GM12891 (cell line): Measurements from ENCODE around the gene ERGIC1.

Experiments
- POLR2A ChIP-seq: IDR thresholded peaks from 2 replicates; pipeline ENCODE4 v1.6.1; 2011; ENCODE audit warnings: low read depth, low read length, control low read depth
- POLR2AphosphoS5 ChIP-seq: IDR thresholded peaks from 2 replicates; pipeline ENCODE4 v1.6.1; 2011; ENCODE audit warnings: low read depth, low read length, control low read depth
- SPI1 ChIP-seq: IDR thresholded peaks from 2 replicates; pipeline ENCODE4 v1.6.1; 2011; ENCODE audit warnings: low read depth, low read length, control low read depth

GRCh38 chr5:172901788-172902496 lies 67.9 kb downstream of the ERGIC1 start:
- TF ChIP-seq POLR2A (no peak), POLR2AphosphoS5 (no peak), SPI1 (no peak)
